Heart left ventricle (tissue), 13 donors: Measurements from ENCODE around the gene KRT2.

Source experiments
- POLR2A ChIP-seq, 2 donors: fragments of 450-650 bp; IDR thresholded peaks; one replicate each; pipeline ENCODE4 v1.6.1; 2017; ENCODE audit warnings: antibody characterized with exemption in 2 of 2, mild to moderate bottlenecking in 2 of 2, moderate library complexity in 2 of 2
- TF ChIP-seq, protein P1 (sequence below), 12 donors: fragments of 200-600 bp; sonication (generic) in 4 of 12; IDR thresholded peaks; one replicate each; pipeline versions ENCODE4 v1.5.0 to v1.8.0; 2018 to 2022; ENCODE audit warnings: antibody characterized with exemption in 12 of 12, mild to moderate bottlenecking in 5 of 12
- donor health status: ischemic (EF 13 %, LVEDD 7.1; RV severe dilation, severe dysfunction).
- donor health status: DM: no; HTN: yes; CAD: no.
- donor health status: DM: no; HTN: no; CAD: no.
- donor health status: ischemic (EF 25% LVEDD 6.9; RV normal size, moderate dysfunction).
- donor health status: ischemic (EF 25% LVEDD 5.7; RV mildly dilated, moderate dysfunction).
- donor health status: ischemic (EF 35%, LVEDD 5.7; RV mildly dilated, moderate dysfunction).
- donor health status: nonischemic (EF 11% LVEDD 7.7; RV severe dilation, severe dysfunction).
- donor health status: DM: yes; HTN: yes; CAD: no.
- donor health status: PGD.
- donor health status: ischemic (EF 29% LVEDD 5.4; RV normal size, mild dysfunction).
- donor health status: nonischemic (EF 23%, LVEDD 6.1; RV moderate dilation, normal function).

DNA sequence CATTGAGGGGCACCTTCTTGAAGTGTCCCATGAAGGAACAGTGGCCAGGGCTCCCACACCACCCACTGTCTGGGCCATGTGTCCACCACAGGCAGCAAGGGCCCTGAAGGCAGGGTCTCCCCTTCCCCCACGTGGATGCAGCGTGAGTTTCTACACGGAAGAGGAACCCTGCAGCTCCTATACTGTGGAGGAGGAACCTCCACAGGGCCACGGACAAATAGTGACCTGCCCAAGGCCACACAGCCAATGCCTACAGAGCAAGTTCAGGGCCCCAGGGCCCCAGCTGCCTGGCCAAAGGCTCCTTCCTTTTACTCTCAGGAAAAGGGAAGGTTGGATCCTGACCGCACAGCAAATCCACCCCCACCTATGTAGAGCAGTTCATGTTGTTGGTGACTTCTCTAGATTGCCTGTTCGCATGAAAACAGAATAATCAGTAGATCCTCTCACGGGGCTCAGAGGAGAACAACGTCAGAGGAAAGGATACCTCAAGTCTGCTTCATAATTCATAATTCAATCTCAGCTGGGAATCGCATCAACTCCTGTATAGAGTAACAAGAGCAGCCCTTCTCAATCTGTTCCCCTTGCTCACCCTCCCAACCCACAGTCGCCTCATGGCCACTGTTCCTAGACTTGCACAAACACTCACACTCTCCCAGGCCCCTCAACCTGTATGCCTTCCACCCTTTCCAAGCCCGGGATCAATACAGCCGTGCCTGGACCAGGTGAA lies 22.6 kb downstream of the KRT2 start:
- TF ChIP-seq, protein P1, sequence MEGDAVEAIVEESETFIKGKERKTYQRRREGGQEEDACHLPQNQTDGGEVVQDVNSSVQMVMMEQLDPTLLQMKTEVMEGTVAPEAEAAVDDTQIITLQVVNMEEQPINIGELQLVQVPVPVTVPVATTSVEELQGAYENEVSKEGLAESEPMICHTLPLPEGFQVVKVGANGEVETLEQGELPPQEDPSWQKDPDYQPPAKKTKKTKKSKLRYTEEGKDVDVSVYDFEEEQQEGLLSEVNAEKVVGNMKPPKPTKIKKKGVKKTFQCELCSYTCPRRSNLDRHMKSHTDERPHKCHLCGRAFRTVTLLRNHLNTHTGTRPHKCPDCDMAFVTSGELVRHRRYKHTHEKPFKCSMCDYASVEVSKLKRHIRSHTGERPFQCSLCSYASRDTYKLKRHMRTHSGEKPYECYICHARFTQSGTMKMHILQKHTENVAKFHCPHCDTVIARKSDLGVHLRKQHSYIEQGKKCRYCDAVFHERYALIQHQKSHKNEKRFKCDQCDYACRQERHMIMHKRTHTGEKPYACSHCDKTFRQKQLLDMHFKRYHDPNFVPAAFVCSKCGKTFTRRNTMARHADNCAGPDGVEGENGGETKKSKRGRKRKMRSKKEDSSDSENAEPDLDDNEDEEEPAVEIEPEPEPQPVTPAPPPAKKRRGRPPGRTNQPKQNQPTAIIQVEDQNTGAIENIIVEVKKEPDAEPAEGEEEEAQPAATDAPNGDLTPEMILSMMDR (IDR thresholded peaks at IDR 0.05), result no peak
- TF ChIP-seq POLR2A (IDR thresholded peaks at IDR 0.05), result no peak
